Uterus (tissue), 4 donors: ENCODE measurements around the gene SYTL2. TPM values are rescaled to one million over a fixed set of nuclear protein-coding genes. Genes with fewer than 3 reads are reported as not detected.

Experiments used
- DNase-seq, 2 donors: peaks; one replicate each; pipeline ENCODE4 v3.0.0-alpha.2; 2019 to 2020
- H3K27ac ChIP-seq, 2 donors: fragments of 200-600 bp; sonication (generic); 1 replicate in 1 of 2; 2 replicates in 1 of 2; pipeline ENCODE4 v1.5.1; 2016 to 2018
- H3K27me3 ChIP-seq, 2 donors: fragments of 200-600 bp; sonication (generic); one replicate each; pipeline ENCODE4 v1.5.1; 2018 to 2019; ENCODE audit warnings: control low read depth in 1 of 2
- H3K36me3 ChIP-seq, 2 donors: fragments of 200-600 bp; sonication (generic); one replicate each; pipeline ENCODE4 v1.5.1; 2019; ENCODE audit warnings: control low read depth in 1 of 2
- H3K4me1 ChIP-seq, 2 donors: fragments of 200-600 bp; sonication (generic); one replicate each; pipeline ENCODE4 v1.5.1; 2018 to 2019; ENCODE audit warnings: control low read depth in 1 of 2
- H3K4me3 ChIP-seq, 2 donors: fragments of 200-600 bp; sonication (generic); 1 replicate in 1 of 2; 2 replicates in 1 of 2; pipeline ENCODE4 v1.5.1; 2018 to 2019; ENCODE audit warnings: mild to moderate bottlenecking in 1 of 2
- H3K9me3 ChIP-seq, 2 donors: fragments of 200-600 bp; sonication (generic); one replicate each; pipeline ENCODE4 v1.5.1; 2019; ENCODE audit warnings: control low read depth in 1 of 2
- POLR2A ChIP-seq, 2 donors: fragments of 450-650 bp; IDR thresholded peaks; one replicate each; pipeline ENCODE4 v1.6.1; 2016; ENCODE audit warnings: antibody characterized with exemption in 2 of 2, mild to moderate bottlenecking in 1 of 2, moderate library complexity in 1 of 2
- intact Hi-C: fragments of 100-400 bp; cut with DNase I; formaldehyde crosslinking; loops from one replicate; pipeline ENCODE4 v1.15.1; 2023; ENCODE audit warnings: low total_unique reads
- total RNA-seq, 4 donors: library from RNA; depleted of rRNA in 3 of 4; stranded (reverse); fragments of >200 nt in 3 of 4; gene quantifications; one replicate each; pipeline versions ENCODE4 v1.1.0 to v1.2.4, GENCODE V29; 2014 to 2023
- TF ChIP-seq, protein P1 (sequence below), 4 experiments: fragments of 200-600 bp in 2 of 4; fragments of 450-650 bp in 2 of 4; sonication (generic) in 2 of 4; IDR thresholded peaks; one replicate each; pipeline ENCODE4 v1.5.1; 2016 to 2019; ENCODE audit warnings: antibody characterized with exemption in 4 of 4, mild to moderate bottlenecking in 2 of 4, moderate library complexity in 1 of 4
- donor health status: DM: yes; HTN: yes; CAD: no.

SYTL2 gene
- total RNA-seq, 4 donors from 2014 or later = 33.0 to 77.4 (median 39.7) TPM

- intact Hi-C loops = no loop called here
- Histone ChIP-seq H3K4me1 (peaks cover 6% of the 10 kb centered on the region in 2 donors), H3K4me3 (peak within 1 kb of the TSS; percentile 45 to 54), H3K36me3 (no peaks in the 10 kb centered on the region), H3K27ac (peak within 1 kb of the TSS; percentile 75 to 83), H3K27me3 (no peaks in the 10 kb centered on the region), H3K9me3 (no peaks in the 10 kb centered on the region)
- peak; percentile 83 to 93 for DNase-seq
- TF ChIP-seq POLR2A (IDR thresholded peaks at IDR 0.05) = peak in 1 of 2 donors; percentile 29
- TF ChIP-seq, protein P1, sequence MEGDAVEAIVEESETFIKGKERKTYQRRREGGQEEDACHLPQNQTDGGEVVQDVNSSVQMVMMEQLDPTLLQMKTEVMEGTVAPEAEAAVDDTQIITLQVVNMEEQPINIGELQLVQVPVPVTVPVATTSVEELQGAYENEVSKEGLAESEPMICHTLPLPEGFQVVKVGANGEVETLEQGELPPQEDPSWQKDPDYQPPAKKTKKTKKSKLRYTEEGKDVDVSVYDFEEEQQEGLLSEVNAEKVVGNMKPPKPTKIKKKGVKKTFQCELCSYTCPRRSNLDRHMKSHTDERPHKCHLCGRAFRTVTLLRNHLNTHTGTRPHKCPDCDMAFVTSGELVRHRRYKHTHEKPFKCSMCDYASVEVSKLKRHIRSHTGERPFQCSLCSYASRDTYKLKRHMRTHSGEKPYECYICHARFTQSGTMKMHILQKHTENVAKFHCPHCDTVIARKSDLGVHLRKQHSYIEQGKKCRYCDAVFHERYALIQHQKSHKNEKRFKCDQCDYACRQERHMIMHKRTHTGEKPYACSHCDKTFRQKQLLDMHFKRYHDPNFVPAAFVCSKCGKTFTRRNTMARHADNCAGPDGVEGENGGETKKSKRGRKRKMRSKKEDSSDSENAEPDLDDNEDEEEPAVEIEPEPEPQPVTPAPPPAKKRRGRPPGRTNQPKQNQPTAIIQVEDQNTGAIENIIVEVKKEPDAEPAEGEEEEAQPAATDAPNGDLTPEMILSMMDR (IDR thresholded peaks at IDR 0.05) = no peak
Observed at GRCh38 chr11:85685820-85686459, 125.0 kb downstream of the SYTL2 start, which contains the start of gene CCDC89. Gene CCDC89, minus strand, starts transcription at chr11:85686195. Its CDS starts 65 bp downstream, at chr11:85686130.

GRCh38 chr11:85685125-85685819, 125.7 kb downstream of the SYTL2 start:
- no peak for TF ChIP-seq POLR2A (IDR thresholded peaks at IDR 0.05)
- intact Hi-C loops = no loop called here
- peak overlapping the region; percentile 75 to 83 for H3K27ac ChIP-seq
- no peaks in the 10 kb centered on the region for H3K9me3 ChIP-seq
- H3K4me3 ChIP-seq = peak overlapping the region; percentile 45 to 54
- no peaks in the 10 kb centered on the region for H3K36me3 ChIP-seq
- peak; percentile 28 to 37 for DNase-seq
- H3K4me1 ChIP-seq = peaks cover 6% of the 10 kb centered on the region in 2 donors
- H3K27me3 ChIP-seq = no peaks in the 10 kb centered on the region

DNA sequence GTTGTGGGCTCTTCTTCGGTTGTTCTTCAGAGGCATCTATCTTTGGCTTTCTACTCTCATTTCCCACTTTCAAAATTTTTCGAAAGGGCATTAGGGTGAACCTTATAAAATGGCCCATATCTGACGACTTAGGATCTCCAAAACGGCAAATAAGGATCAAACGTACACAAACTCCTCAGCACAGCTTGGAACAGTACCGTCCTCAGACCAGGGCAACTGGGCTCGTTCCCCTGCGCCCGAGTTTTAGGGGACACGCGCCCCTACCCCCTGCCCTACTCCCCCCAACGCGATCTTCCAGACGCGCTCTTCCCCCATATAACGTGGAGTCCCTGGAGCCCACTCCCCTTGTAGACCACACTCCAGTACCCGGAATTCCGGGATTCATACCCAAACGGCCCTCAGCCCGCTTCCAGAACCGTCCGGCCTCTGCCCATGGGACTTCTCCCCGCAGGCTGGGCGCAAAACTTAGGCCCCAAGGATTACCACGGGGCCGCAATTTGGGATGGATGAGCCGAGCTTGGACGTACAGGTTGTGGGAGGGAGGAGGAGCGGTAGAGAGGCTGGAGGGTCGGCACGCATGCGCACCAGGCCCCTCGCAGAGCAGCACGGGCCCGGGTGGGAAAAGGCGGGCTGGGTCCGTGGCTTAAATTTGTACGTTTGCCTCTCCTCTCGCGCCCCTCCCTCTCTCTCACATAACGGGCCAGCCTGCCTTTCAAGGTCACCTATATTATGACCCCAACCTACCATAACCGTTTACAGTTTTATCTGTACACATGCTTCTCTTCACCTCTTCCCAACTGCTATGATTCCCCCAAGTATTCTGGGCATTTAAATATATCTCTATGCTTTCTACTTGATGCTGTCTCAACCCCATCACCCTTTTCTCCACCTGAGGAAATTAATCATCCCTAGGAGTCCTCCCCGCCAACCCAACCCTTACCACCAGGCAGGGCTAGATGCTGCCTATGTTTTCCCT, 128.3 kb downstream of the SYTL2 start:
- peak; percentile 73 to 76 for DNase-seq
- Histone ChIP-seq H3K4me1 (peaks cover 6% of the 10 kb centered on the region in 2 donors), H3K4me3 (peak overlapping the region; percentile 47 to 55), H3K27me3 (no peaks in the 10 kb centered on the region), H3K27ac (peak overlapping the region; percentile 74 to 76), H3K36me3 (no peaks in the 10 kb centered on the region), H3K9me3 (no peaks in the 10 kb centered on the region)
- peak in 1 of 2 donors; percentile 31 for TF ChIP-seq POLR2A (IDR thresholded peaks at IDR 0.05)
- TF ChIP-seq, protein P1 (IDR thresholded peaks at IDR 0.05) = no peak
- intact Hi-C loops = no loop called here

DNA sequence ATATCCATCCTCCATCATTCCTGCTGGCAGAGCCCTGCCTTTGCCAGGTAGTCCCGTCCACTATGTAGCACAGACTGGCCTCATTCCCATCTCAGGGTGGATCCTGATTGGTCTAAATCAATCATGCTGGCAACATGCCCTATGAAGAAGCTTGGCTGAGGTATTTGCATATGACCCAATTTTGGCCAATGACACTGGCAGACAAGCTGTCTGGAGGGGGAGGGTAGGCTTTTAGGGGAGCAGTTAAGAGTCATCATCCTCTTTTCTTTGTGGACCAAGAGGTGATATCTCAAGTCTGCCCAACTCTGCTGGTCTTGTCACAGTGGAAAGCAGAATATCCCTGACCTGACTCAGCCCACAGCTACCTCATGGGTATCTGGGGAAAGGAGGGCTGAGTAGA, 130.0 kb downstream of the SYTL2 start:
- no peak for DNase-seq
- H3K27me3 ChIP-seq = no peaks in the 10 kb centered on the region
- H3K9me3 ChIP-seq = no peaks in the 10 kb centered on the region
- no peaks in the 10 kb centered on the region for H3K36me3 ChIP-seq
- TF ChIP-seq, protein P1 (IDR thresholded peaks at IDR 0.05) = no peak
- no peak for TF ChIP-seq POLR2A (IDR thresholded peaks at IDR 0.05)
- intact Hi-C loops = no loop called here
- no peak overlapping the region for H3K27ac ChIP-seq
- no peak overlapping the region for H3K4me3 ChIP-seq
- peaks cover 6% of the 10 kb centered on the region in 2 donors for H3K4me1 ChIP-seq

DNA sequence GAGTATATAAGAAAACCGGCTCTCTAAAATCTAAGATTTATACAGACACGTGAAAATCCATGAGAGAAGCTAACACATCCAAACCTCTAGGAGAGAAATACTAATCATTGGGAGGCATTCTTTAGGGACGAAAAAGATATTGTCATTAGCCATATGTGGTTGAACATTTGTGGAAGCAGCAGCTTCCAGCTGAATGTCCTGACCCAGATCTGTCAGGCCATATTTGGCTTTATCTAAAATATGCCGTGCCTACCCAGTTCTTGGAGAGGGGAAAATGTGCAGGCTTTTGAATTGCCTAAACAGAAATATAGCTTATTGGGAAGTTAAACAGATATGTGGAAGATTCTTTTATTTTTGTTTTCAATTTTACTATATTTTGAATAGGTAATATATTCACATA, 131.4 kb downstream of the SYTL2 start:
- no peak overlapping the region for H3K27ac ChIP-seq
- no peak for DNase-seq
- H3K4me3 ChIP-seq = no peak overlapping the region
- H3K36me3 ChIP-seq = no peaks in the 10 kb centered on the region
- peaks cover 0 to 6% of the 10 kb centered on the region in 2 donors for H3K4me1 ChIP-seq
- no peaks in the 10 kb centered on the region for H3K27me3 ChIP-seq
- no peaks in the 10 kb centered on the region for H3K9me3 ChIP-seq
- TF ChIP-seq POLR2A (IDR thresholded peaks at IDR 0.05) = no peak
- intact Hi-C loops = no loop called here
